Measurements from ENCODE around the gene OR6K2.

DNA sequence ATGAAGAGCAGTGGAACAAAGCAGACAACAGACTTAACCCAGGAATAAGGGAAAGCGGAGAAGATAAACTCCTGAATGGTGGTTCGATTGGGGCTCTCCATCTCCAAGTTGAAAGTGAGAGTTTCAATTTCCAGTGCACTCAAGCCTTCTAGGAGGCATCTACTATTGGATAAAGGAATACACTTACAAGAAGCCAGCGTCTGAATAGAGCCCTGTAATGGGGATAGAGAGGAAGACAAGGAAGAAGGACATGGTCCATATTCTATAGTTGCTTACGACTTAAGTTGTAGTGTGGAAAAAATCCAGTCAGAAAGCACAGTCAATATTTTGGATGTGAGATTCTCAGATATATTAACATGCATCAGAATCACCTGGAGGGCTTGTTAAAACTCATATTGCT lies at the start of gene OR6K2:
- TF ChIP-seq POLR2A (IDR thresholded peaks at IDR 0.05; ENCODE audit: low read depth, low read length) = no peak
- TF ChIP-seq, protein P1, sequence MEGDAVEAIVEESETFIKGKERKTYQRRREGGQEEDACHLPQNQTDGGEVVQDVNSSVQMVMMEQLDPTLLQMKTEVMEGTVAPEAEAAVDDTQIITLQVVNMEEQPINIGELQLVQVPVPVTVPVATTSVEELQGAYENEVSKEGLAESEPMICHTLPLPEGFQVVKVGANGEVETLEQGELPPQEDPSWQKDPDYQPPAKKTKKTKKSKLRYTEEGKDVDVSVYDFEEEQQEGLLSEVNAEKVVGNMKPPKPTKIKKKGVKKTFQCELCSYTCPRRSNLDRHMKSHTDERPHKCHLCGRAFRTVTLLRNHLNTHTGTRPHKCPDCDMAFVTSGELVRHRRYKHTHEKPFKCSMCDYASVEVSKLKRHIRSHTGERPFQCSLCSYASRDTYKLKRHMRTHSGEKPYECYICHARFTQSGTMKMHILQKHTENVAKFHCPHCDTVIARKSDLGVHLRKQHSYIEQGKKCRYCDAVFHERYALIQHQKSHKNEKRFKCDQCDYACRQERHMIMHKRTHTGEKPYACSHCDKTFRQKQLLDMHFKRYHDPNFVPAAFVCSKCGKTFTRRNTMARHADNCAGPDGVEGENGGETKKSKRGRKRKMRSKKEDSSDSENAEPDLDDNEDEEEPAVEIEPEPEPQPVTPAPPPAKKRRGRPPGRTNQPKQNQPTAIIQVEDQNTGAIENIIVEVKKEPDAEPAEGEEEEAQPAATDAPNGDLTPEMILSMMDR (conservative IDR thresholded peaks at IDR 0.05; ENCODE audit: low read depth, low read length) = no peak
- TF ChIP-seq, protein P2, sequence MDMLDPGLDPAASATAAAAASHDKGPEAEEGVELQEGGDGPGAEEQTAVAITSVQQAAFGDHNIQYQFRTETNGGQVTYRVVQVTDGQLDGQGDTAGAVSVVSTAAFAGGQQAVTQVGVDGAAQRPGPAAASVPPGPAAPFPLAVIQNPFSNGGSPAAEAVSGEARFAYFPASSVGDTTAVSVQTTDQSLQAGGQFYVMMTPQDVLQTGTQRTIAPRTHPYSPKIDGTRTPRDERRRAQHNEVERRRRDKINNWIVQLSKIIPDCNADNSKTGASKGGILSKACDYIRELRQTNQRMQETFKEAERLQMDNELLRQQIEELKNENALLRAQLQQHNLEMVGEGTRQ (IDR thresholded peaks at IDR 0.05; ENCODE audit: low read depth, low read length) = no peak
- no peak for TF ChIP-seq CEBPB (IDR thresholded peaks at IDR 0.05; ENCODE audit: low read depth, low read length)
- TF ChIP-seq SMC3 (IDR thresholded peaks at IDR 0.05; ENCODE audit: low read depth, low read length) = no peak

Measured in IMR-90 (cell line).